Brain pericyte (primary cell): ENCODE data around the gene FHIT.

ENCODE experiments used
- DNase-seq: peaks from one replicate; pipeline ENCODE4 v3.0.0-alpha.2; 2012; ENCODE audit warnings: low read depth, low spot score

FHIT gene

DNA sequence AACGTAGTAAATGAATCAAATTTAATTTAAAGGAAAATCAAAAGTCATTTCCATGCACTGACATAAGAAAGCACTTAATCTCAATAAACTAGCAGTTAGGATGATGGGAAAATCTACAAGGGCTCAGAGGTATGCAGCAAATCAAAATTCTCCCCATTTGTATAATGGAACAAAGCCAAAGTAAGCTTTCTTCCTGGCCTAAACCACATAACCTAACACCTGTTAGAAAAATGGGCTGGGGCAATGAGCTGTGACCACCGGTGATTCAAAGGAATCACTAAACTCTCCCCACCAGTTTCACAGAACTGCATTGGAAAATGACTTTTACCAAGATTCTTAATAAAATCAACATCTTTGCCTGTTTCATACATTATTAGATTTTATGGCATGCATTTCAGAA is 1024.3 kb downstream of the FHIT start:
- DNase-seq, result no peak

DNA sequence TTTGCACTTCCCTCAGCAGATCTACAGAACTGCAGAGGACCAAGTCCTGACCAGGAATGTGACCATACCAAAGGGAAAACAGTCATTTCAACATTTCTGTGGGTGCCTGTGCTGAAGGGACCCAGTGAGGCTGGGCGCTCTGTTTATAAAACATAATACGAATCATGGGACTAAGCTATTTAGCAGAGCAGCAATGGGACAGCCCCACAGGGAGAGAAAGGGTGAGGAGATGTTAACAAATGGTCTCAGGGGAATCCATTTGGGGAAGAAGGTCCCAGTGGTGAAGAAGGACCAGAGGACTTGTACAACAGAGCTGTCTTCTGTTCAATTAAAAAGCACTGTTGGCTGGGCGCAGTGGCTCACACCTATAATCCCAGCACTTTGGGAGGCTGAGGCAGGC is 1025.4 kb downstream of the FHIT start:
- no peak for DNase-seq

DNA sequence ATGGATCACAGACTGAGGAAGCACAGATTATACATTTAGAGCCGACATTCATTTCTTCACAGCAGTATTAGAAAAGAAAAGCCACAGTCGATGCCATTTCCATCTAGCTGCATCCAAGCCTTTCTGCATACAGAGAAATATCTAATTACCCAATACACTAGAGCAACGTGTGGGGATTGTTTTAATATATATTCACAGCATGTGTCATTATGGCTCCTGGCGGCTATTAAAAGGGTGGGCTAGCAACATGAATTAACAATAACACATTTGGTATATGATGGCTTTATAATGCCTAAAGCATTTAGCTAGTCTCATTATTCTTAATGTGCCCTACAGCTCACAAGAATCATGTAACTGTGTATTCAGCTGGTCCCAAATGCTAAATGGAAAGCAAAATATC is 1030.5 kb downstream of the FHIT start:
- DNase-seq, result no peak

DNA sequence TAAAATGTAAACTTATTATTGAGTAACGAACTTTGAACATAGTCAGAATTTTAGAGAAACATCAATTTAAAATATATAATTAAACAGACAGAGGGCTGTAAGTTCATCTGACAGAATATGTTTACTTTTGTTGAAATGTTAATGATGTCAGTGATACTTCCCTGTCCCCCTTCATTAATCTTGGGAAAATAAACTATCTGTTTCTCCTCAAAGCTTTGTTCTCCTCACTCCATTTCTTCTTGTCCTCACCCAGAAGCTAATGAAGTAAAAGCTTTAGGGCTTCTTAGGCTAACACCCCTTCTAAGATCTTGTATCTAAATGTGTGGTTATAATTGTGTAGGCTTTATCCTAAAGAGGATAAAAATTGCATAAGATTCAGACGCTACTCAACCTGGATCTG is 1031.8 kb downstream of the FHIT start:
- DNase-seq, result no peak

DNA sequence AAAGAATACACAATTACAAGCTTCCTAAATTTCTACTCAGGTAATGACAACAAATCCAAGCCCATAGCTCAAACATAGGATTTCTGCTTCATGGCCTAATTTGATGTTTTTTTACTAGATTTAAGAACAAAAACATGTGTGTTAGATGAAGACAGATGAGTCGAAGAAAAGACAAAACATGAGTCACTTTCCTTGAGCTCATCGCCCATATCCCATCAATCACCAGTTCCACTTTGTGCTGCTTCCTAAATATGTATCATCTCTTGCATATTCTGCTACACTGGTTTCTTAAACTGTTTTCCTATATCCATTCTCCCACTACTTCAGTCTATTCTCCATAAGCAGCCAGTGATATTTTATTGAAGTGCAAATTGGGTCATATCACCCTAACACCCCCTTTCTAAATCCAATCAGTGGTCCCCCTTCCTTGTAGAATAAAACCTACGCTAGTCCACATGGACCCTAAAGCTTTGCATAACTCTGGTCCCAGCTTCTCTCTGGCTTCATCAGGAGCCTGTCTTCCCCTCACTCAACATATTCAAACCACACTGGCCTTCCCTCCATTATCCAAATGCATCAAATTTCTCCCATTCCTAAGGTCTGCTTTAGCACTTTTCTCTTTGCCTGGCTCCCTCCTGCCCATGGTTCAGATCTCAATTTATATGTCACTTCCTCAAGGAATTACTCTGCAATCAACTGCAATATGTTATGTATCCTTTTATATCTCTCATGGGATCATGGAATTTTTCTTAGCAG is 1033.9 kb downstream of the FHIT start:
- DNase-seq, result no peak

DNA sequence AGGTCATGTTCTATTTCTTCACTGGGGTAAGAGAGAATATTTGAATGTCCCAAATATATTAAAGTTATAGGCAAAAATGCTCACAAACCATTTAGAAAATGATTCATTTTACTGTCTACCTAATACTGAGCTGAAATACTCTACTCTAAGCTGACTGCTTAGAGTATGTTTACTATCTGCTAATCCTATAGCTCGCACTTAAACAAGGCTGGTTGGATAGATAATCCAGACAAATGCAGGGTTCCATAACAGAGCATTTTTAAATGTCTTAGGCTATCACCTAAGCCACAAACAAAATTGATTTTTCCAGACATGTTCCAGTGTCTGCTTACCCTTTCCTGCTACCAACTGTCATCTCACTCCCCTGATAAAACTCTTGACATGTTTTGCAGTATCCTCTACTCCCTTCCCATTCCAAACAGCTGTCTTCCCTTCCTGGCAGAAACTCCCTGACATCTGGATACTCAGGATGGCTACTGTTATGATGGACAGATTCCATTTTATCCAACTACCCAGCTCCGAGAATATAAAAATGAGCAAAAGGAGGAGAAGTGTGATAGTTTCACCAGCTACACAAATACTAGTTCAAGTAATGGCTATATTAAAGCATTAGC is 1034.7 kb downstream of the FHIT start:
- DNase-seq, result no peak

DNA sequence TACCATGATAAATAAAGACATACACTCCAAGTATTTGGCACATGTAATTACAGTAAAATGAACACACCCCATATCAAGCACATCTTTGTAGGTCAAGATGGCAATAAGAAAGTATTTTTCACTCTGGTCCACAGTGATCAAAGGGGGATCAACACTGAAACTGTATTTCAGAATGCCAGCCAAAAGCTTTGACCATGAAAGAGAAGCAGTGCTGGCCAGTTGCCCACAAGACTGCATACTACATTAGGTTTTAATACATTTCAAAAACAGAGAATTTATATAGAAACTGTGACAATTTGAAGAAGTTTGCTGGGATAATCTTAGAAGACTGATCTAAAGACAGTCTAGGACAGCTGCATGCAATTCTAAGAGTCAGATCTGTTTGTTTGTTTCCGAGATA is 1035.3 kb downstream of the FHIT start:
- no peak for DNase-seq

DNA sequence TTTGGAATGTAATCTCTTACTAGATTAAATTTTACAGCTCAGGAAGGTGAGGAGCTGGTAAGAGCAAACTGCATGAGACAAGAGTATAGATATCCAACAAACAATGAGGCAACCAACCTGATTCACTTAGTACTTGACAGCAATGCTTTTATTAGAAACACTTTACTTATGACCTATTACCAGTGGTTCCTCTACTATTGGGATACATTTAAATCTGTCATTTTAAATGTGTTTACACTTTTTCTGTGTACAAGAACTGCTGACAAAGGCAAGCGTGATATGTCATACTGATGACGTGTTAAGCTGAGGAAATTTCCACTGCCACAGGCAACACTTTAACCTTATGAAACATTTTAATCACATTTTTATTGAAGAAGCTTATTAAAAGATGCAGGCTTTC is 1043.3 kb downstream of the FHIT start:
- DNase-seq, result no peak

DNA sequence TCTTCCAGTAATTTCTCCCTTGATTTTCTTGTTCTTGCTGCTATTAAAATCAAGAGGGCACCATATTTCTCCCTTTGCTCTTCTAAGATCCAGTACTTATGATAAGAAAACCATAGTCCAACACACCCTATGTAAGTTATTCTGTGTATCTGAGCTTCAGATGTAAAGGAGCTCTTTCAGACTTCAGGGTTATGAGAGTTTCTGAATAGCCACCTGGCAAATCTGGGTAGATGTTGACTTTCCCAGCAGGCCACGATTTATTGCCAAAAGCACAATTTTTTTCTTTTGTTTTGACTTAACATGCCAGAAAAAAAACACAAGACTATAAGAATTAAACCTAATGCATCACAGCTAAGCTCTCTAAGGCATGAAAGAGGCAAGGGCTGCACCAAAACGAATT is 1045.0 kb downstream of the FHIT start:
- no peak for DNase-seq

DNA sequence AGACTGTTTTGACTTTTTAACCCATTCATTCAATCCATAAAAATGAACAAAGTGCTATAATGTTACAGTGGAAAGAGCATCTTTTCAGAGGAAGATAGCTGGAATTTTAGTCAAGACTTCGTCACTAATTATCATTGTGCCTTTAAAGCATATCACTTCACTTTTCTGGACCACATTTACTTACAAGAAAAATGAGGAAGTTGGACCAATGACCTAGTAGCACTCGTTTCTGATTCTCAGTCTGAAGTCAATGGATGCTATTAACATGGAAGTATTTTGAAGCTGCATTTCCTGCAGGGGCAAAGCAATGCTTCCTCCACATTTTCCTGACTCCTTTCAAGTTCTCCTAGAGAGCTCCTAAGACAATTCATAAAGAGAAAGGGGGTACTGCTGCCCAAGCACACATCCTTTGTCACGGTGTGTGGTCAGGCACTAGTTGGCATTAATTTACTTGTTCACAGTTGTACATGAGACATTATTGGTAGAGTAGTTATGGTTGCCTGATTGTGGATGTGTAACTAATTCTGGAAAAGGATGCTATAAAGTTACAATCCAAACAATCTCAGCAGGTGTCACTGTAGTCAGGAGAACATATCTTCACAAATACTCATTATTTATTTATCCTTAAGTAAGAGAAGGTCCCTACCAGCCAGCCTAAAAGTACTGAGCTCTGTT is 1049.1 kb downstream of the FHIT start:
- no peak for DNase-seq

DNA sequence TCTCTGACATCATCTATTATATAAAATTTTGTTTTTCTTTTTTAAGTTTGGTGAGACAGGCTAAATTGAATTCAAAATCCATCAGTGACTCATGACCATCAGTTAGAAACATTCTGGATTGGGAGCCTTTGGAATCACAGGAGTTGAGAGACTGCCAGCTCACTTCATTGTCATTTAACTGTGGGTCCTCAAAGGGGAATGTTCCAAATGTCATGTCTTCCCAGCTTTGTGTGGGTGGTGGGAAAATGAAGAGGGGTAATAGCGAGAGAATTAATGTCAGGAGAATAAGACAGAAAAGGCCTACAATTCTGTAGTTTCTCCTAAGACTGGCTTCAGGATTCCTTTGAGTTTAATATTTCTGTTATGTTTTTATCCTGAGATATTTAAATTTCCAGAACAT is 1051.9 kb downstream of the FHIT start:
- DNase-seq, result no peak

DNA sequence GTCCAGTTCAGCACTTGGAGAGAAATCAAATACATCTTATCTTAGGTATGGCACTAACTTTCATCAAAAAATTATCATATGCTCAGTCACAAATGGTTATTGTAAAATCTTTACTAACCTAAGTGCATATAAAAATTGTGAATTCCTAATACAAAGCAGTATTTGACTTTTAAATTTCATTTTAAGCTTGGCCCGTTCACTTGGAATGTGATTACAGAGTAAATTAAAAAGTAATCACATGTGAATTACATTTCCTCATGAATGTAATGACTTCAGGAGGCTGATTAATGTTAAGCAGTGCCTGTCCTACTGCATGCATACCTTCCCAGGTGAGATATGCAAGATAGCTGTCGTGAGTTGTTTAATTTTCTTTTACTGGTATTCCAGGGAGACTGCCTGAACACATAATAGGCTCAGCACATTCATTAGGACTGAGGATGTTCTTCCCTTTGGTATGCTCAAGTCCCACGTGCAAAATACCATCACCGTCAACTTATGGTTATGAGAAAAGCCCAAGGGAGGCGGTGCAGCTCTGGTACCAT is 1053.0 kb downstream of the FHIT start:
- DNase-seq, result no peak

DNA sequence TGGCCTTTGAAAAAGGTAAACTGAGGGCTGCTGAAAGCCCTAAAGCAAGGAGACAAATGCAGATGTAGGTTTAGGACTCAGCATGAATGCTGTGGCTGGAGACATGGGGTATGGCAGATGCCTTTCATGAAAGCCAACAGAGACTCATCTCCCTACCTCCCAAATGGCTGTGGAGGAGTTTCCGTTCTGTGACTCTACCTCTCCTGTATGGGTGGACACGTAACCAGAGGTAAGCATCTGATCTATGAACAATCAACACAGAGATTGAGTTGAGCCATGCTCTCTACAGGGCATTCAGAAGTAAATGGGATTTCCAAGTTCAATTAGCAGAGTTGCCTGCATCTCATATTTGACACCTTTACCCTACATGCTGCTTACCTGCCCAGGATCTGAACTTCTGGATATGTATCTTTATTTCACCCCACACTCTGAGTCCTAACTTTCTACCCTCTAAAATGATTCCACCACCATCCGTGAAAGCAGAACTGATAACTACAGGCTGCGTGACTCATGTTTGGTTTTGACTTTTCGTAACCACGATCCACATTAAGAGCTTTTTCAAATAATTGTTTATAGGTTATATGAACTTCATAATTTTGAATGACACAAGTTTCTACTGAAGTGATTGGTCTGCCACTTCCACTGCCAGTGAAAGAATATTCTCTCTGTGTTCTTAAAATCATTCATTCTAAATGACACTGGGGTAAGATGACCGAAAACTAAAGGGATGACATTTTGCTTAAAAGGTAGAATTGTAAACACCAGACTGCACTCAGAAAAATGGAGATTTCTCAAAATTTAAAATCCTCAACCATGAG is 1058.7 kb downstream of the FHIT start:
- no peak for DNase-seq

DNA sequence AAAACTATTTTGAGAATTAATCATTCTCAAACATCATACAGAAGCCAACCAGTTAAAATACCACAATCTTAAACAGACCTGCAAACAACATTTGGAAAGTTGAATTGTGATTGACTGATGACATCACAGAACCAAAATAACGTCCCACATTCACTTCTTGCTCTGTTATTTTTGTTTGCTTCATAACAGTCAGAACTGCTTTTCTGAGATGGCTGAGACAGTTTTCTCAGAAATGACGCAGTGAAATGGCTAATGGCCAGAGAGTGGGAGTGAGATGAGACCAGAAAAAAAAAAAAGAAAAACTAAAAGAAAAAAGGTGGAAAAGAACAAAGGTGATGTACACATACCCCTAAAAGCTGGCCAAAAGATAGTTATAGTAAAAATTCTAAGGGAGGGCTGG is 1061.2 kb downstream of the FHIT start:
- DNase-seq, result no peak

DNA sequence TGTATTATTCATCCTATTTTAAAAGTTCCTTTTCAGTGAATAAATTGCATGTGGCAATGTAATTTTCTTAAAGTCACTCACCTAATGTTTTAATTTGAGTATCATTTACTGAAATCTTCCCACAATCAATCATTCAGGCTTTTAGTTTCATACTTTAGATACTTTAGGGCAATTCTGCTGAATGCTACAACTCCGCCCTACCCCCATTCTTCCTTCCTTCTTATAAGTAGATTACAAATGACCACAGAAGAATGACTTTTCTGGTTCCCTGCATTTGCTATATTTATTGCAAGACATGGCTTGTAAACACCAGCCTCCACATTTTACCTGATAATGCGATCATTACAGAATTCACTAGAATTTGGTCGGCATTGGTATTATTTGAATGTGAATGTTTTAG is 1061.9 kb downstream of the FHIT start:
- DNase-seq, result no peak

DNA sequence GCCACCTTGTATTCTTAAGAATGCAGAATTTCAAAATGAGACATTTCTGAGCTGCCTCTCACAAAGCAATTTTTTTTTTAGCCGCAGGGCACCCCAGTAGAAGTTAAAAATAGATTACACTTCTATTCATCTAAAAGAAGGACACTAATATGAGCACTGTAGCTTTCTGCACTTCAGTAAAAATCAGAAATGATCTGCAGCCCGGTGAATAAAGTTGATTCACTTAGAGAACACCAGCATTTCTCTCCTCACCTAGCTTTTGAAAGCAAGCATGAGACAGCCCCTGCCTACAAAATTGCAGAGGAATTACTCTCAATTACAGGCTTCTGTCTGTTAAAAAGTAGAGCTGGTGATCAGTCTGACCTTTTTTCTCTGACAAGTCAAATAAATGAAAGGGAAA is 1062.4 kb downstream of the FHIT start:
- no peak for DNase-seq

DNA sequence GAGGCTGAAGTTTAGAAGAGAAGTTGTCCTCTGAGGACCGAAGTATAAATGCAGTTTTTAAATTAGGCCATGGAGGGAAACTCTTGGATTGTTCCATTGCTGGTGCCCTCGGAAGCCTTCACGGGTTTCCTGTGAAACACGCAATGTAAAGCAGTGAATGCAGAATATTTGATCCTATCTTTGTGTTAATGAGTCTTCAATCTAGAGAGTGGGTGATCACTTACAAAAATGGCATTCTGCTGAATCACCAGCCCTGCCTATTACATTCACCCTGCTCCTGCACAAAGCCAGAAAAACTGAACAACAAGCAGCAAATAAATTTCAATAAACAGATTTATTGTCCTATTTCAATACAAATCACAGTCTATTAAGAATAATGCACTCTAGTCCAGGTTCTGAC is 1063.9 kb downstream of the FHIT start:
- DNase-seq, result no peak

DNA sequence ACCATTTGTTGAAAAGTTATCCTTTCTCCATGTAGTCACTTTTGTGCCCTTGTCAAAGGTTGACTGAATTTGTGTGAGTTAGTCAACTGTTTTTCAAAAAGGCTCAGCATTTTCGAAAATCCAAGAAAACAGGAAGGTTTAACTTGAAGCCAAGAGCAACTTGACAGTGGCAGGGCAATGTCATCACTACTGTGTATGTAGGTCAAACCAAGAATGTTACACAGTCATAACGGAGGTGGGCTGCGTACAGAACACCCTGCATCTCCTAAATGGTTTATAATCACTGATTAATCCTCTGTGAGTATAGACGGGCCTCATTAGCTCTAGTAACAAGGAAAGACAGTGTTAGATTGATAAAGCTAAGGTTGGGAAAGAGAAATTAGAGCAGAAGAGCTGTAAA is 1064.9 kb downstream of the FHIT start:
- no peak for DNase-seq

DNA sequence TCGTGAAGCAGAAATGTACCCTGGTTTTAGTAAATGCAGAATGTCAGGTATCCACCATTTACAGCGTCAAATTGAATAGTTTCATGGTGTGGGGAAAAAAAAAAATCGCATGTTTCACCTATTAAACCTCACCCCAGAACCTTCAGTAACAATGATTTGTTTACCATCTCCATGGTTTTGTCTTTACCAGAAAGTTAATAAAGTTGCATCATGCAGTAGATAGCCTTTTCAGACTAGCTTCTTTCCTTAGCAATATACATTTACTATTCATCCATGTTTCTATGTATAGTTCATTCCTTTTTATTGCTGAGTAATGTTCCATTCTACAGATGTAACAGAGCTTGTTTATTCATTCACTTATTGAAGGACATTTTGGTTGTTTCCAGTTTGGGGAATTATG is 1066.1 kb downstream of the FHIT start:
- DNase-seq, result no peak

DNA sequence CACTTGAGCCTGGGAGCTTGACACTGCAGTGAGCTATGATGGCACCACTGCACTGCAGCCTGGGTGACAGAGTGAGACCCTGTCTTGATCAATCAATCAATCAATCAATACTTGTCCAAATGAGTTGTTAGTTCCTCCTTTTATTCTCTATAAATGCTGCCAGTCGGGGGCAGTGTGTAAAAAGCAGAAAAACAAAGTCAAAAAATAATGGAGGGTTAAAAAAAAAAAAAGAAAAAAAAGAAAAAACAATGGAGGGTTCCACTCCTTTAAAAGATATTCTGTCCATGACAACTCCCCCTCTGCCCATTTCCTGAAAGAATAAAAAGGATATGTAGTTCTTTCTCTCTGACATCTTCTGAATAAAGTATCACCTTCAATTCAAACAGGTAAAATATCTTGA is 1068.6 kb downstream of the FHIT start:
- DNase-seq, result no peak

DNA sequence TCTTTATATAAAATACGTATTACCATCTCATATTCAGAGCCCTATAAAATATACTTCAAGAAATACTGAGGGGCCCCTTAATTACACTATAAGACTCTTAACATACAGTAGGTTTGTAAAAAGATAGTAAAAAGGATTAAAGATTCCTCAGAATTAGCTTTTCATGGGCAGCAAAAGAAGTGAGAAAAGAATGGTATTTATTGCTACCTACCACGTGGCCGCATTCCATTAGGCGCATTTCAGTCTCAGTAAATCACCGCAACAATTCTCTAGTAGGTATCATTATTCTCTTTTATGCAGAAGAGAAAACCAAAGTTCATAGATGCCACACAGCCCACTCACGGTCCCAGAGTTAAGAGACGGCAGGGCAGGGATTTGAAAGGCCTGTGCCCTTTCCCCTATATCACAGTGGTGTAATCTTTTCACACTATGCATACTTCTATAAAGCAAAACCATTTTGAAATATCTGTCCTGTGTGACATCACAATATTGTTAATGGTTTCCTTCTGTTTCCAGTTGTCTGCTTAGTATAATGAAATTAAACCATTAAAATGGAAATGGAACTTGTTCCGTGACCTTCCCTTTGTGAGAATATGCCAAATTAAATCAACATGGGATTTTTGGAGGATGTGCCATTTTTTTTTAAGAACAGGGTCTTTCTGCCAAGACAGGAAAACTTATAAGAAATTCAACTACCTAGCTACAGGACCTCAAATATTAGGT is 1072.2 kb downstream of the FHIT start:
- no peak for DNase-seq
